ENCODE data around the gene MTA2.
A peak's percentile ranks its signal among the peaks of the same experiment; 100 is the strongest.

Gene MTA2

GRCh38 chr11:62556108-62556874 lies 45.4 kb downstream of the MTA2 start (continued):
- peak; percentile 58; the same call in 1 of the 2 replicates for TF ChIP-seq KLF17 (tag by site-specific recombination; IDR thresholded peaks at IDR 0.05)
- no peak for TF ChIP-seq ZNF791 (tag by site-specific recombination; IDR thresholded peaks at IDR 0.05)
- no peak for TF ChIP-seq ZNF239 (tag by site-specific recombination; IDR thresholded peaks at IDR 0.05)
- TF ChIP-seq ZNF701 (tag by site-specific recombination; IDR thresholded peaks at IDR 0.05): no peak
- TF ChIP-seq ZNF621 (tag by site-specific recombination; IDR thresholded peaks at IDR 0.05): no peak
- peak; percentile 50 for TF ChIP-seq ZNF398 (tag by site-specific recombination; IDR thresholded peaks at IDR 0.05)
- TF ChIP-seq ZNF623 (tag by site-specific recombination; IDR thresholded peaks at IDR 0.05): no peak

GRCh38 chr11:62555464-62556107 lies 46.1 kb downstream of the MTA2 start:
- ChIA-PET CTCF (interaction anchor here (0.6 to 1.6 kb wide), 6 partner anchors 11 to 233 kb away, joined by 3 to 10 read pairs (median 5); no protein-coding TSS in a partner anchor), POLR2A (interaction anchor here (0.7 to 5.7 kb wide), 6 partner anchors 9 to 131 kb away, joined by 3 to 53 read pairs (median 4); partner anchors contain the start of genes AHNAK, EEF1G and TUT1)
- Histone ChIP-seq H3K27ac (ENCODE audit: extremely low read depth, low read depth, low read length) (no peak overlapping the region), H3K9me3 (ENCODE audit: control insufficient read depth, insufficient read depth, low read depth, low read length) (no peaks in the 10 kb centered on the region), H3K4me3 (ENCODE audit: low read depth, low read length) (no peak overlapping the region), H3K4me1 (ENCODE audit: control insufficient read depth, insufficient read depth, low read length) (peaks cover 6% of the 10 kb centered on the region; the same call in 1 of the 2 replicates), H3K36me3 (ENCODE audit: control insufficient read depth in 2 of 2, insufficient read depth in 1 of 2, low read length in 2 of 2) (peaks cover 9 to 43% of the 10 kb centered on the region in 2 experiments; a peak in 2 of 3 replicates)
- TF ChIP-seq ZNF521 (tag by site-specific recombination; IDR thresholded peaks at IDR 0.05) (no peak), WT1 (tag by site-specific recombination; IDR thresholded peaks at IDR 0.05) (peak; percentile 29), YY2 (tag by site-specific recombination; IDR thresholded peaks at IDR 0.05) (no peak), KLF10 (tag by site-specific recombination; IDR thresholded peaks at IDR 0.05) (0 out of 2 replicates have a peak, but pooled peaks have one; percentile 4), ZBTB6 (tag by site-specific recombination; IDR thresholded peaks at IDR 0.05) (peak; percentile 39; the same call in 1 of the 2 replicates)

GRCh38 chr11:62554387-62555167 lies 47.1 kb downstream of the MTA2 start:
- peaks cover 6% of the 10 kb centered on the region; the same call in 1 of the 2 replicates for H3K4me1 ChIP-seq (ENCODE audit: control insufficient read depth, insufficient read depth, low read length)
- POLR2A ChIA-PET: interaction anchor here (0.6 to 5.7 kb wide), 4 partner anchors 8 to 110 kb away, joined by 4 to 53 read pairs (median 12); partner anchors contain the start of genes AHNAK, C11orf98, CSKMT and EEF1G
- no peak overlapping the region for H3K27ac ChIP-seq (ENCODE audit: extremely low read depth, low read depth, low read length)
- TF ChIP-seq ZNF558 (tag by site-specific recombination; IDR thresholded peaks at IDR 0.05) (no peak), ZNF776 (tag by site-specific recombination; IDR thresholded peaks at IDR 0.05; ENCODE audit: borderline replicate concordance) (no peak), ZNF529 (tag by site-specific recombination; IDR thresholded peaks at IDR 0.05; ENCODE audit: insufficient replicate concordance) (no peak), ZXDB (tag by site-specific recombination; IDR thresholded peaks at IDR 0.05) (no peak), ZNF549 (tag by site-specific recombination; IDR thresholded peaks at IDR 0.05) (no peak), KLF10 (tag by site-specific recombination; IDR thresholded peaks at IDR 0.05) (no peak), ZNF521 (tag by site-specific recombination; IDR thresholded peaks at IDR 0.05) (no peak), ZNF341 (tag by site-specific recombination; IDR thresholded peaks at IDR 0.05; ENCODE audit: low read depth) (peak; percentile 44; the same call in 1 of the 2 replicates), ZNF155 (tag by site-specific recombination; IDR thresholded peaks at IDR 0.05) (no peak), EGR2 (tag by site-specific recombination; IDR thresholded peaks at IDR 0.05; ENCODE audit: low read depth) (no peak), ZNF404 (tag by site-specific recombination; IDR thresholded peaks at IDR 0.05) (no peak), ZNF335 (tag by site-specific recombination; conservative IDR thresholded peaks at IDR 0.05) (no peak), SCRT2 (tag by site-specific recombination; IDR thresholded peaks at IDR 0.05) (0 out of 2 replicates have a peak, but pooled peaks have one; percentile 27), ZNF394 (tag by site-specific recombination; IDR thresholded peaks at IDR 0.05; ENCODE audit: borderline replicate concordance) (no peak)

More at GRCh38 chr11:62554387-62555167, 47.1 kb downstream of the MTA2 start:
- Histone ChIP-seq H3K36me3 (ENCODE audit: control insufficient read depth in 2 of 2, insufficient read depth in 1 of 2, low read length in 2 of 2) (peaks cover 9 to 33% of the 10 kb centered on the region in 2 experiments; a peak in 2 of 3 replicates), H3K9me3 (ENCODE audit: control insufficient read depth, insufficient read depth, low read depth, low read length) (no peaks in the 10 kb centered on the region), H3K4me3 (ENCODE audit: low read depth, low read length) (no peak overlapping the region)
- CTCF ChIA-PET: interaction anchor here (1.3 to 4.0 kb wide), 5 partner anchors 12 to 159 kb away, joined by 5 to 30 read pairs (median 10); no protein-coding TSS in a partner anchor

All from HEK293 (cell line).